ENCODE measurements around the gene THAP4. TPM values are rescaled to one million over a fixed set of nuclear protein-coding genes. Genes with fewer than 3 reads are reported as not detected.

The THAP4 gene
- total RNA-seq, 2 experiments from 2014 or later: 27.5 to 31.4 TPM

GRCh38 chr2:241641631-241642030, 4.7 kb upstream of the THAP4 start:
- Histone ChIP-seq H3K27ac (ENCODE audit: low read depth in 1 of 2, low read length in 2 of 2) (no peak overlapping the region), H3K4me1 (ENCODE audit: insufficient read depth, low read length) (peaks cover 42% of the 10 kb centered on the region), H3K36me3 (ENCODE audit: insufficient read depth, low read length) (peaks cover 5% of the 10 kb centered on the region), H3K27me3 (ENCODE audit: control insufficient read depth in 1 of 2, insufficient read depth in 2 of 2, low read length in 2 of 2) (no peaks in the 10 kb centered on the region), H3K9me3 (ENCODE audit: control insufficient read depth in 1 of 2, insufficient read depth in 1 of 2, low read length in 2 of 2) (no peaks in the 10 kb centered on the region), H3K4me3 (ENCODE audit: low read length) (no peak overlapping the region)
- intact Hi-C loops (cut with DNase I, micrococcal nuclease): no loop called here
- Mint-ChIP-seq H3K4me3 (peak overlapping the region; percentile 23), H3K4me1 (ENCODE audit: low read depth) (peaks cover 56% of the 10 kb centered on the region), H3K27ac (peak overlapping the region; percentile 10), H3K27me3 (no peaks in the 10 kb centered on the region), H3K36me3 (ENCODE audit: low read depth) (peaks cover 9% of the 10 kb centered on the region), H3K9me3 (no peaks in the 10 kb centered on the region)
- DNase-seq (no peak), ATAC-seq (ENCODE audit: poor library complexity) (no peak)
- no peak for TF ChIP-seq CTCF (IDR thresholded peaks at IDR 0.05)
- CTCF ChIA-PET: interaction anchor here (1.2 kb wide), 1 partner anchor 60 kb away, joined by 3 read pairs; the partner anchor contains the start of gene ING5
- POLR2A ChIA-PET: interaction anchor here (0.6 kb wide), 1 partner anchor 47 kb away, joined by 3 read pairs; no protein-coding TSS in a partner anchor

GRCh38 chr2:241640165-241640795, 3.3 kb upstream of the THAP4 start:
- no peak overlapping the region for H3K4me3 ChIP-seq (ENCODE audit: low read length)
- peaks cover 62% of the 10 kb centered on the region for H3K4me1 Mint-ChIP-seq (ENCODE audit: low read depth)
- intact Hi-C loops (cut with DNase I, micrococcal nuclease): no loop called here

GRCh38 chr2:241639385-241639784, 2.4 kb upstream of the THAP4 start:
- Histone ChIP-seq H3K36me3 (ENCODE audit: insufficient read depth, low read length) (peaks cover 5% of the 10 kb centered on the region), H3K4me1 (ENCODE audit: insufficient read depth, low read length) (peaks cover 45% of the 10 kb centered on the region), H3K4me3 (ENCODE audit: low read length) (no peak overlapping the region), H3K9me3 (ENCODE audit: control insufficient read depth in 1 of 2, insufficient read depth in 1 of 2, low read length in 2 of 2) (no peaks in the 10 kb centered on the region), H3K27me3 (ENCODE audit: control insufficient read depth in 1 of 2, insufficient read depth in 2 of 2, low read length in 2 of 2) (no peaks in the 10 kb centered on the region), H3K27ac (ENCODE audit: low read depth in 1 of 2, low read length in 2 of 2) (no peak overlapping the region)
- ATAC-seq (ENCODE audit: poor library complexity) (no peak), DNase-seq (no peak)
- POLR2A ChIA-PET: no interaction called here
- no peak for TF ChIP-seq CTCF (IDR thresholded peaks at IDR 0.05)
- peak overlapping the region; percentile 94 for H3K4me3 Mint-ChIP-seq
- H3K36me3 Mint-ChIP-seq (ENCODE audit: low read depth): peaks cover 22% of the 10 kb centered on the region
- CTCF ChIA-PET: no interaction called here
- H3K27ac Mint-ChIP-seq: peak overlapping the region; percentile 84
- H3K4me1 Mint-ChIP-seq (ENCODE audit: low read depth): peaks cover 65% of the 10 kb centered on the region
- H3K9me3 Mint-ChIP-seq: no peaks in the 10 kb centered on the region
- intact Hi-C loops (cut with DNase I, micrococcal nuclease): loop anchor here (5.0 to 10.0 kb wide), 4 partner anchors 45 to 1055 kb away; partner anchors contain the start of genes CAPN10 (in 1 of the 2), D2HGDH (in 1 of the 2), DTYMK (in 1 of the 2) and ING5 (in 1 of the 2)
- H3K27me3 Mint-ChIP-seq: no peaks in the 10 kb centered on the region

More at GRCh38 chr2:241640165-241640795, 3.3 kb upstream of the THAP4 start:
- ChIA-PET CTCF (no interaction called here), POLR2A (interaction anchor here (0.9 kb wide), 1 partner anchor 46 kb away, joined by 3 read pairs; the partner anchor contains the start of gene DTYMK)
- Mint-ChIP-seq H3K4me3 (peak overlapping the region; percentile 22), H3K36me3 (ENCODE audit: low read depth) (peaks cover 15% of the 10 kb centered on the region), H3K27me3 (no peaks in the 10 kb centered on the region), H3K27ac (peak overlapping the region; percentile 84), H3K9me3 (no peaks in the 10 kb centered on the region)
- no peak overlapping the region for H3K27ac ChIP-seq (ENCODE audit: low read depth in 1 of 2, low read length in 2 of 2)
- ATAC-seq (ENCODE audit: poor library complexity): no peak
- H3K4me1 ChIP-seq (ENCODE audit: insufficient read depth, low read length): peaks cover 50% of the 10 kb centered on the region
- H3K27me3 ChIP-seq (ENCODE audit: control insufficient read depth in 1 of 2, insufficient read depth in 2 of 2, low read length in 2 of 2): no peaks in the 10 kb centered on the region
- no peak for TF ChIP-seq CTCF (IDR thresholded peaks at IDR 0.05)
- H3K36me3 ChIP-seq (ENCODE audit: insufficient read depth, low read length): peaks cover 5% of the 10 kb centered on the region
- DNase-seq: no peak
- no peaks in the 10 kb centered on the region for H3K9me3 ChIP-seq (ENCODE audit: control insufficient read depth in 1 of 2, insufficient read depth in 1 of 2, low read length in 2 of 2)

All from CD4-positive, alpha-beta T cell (primary cell).